ENCODE measurements around the gene CABCOCO1.

The CABCOCO1 gene

DNA sequence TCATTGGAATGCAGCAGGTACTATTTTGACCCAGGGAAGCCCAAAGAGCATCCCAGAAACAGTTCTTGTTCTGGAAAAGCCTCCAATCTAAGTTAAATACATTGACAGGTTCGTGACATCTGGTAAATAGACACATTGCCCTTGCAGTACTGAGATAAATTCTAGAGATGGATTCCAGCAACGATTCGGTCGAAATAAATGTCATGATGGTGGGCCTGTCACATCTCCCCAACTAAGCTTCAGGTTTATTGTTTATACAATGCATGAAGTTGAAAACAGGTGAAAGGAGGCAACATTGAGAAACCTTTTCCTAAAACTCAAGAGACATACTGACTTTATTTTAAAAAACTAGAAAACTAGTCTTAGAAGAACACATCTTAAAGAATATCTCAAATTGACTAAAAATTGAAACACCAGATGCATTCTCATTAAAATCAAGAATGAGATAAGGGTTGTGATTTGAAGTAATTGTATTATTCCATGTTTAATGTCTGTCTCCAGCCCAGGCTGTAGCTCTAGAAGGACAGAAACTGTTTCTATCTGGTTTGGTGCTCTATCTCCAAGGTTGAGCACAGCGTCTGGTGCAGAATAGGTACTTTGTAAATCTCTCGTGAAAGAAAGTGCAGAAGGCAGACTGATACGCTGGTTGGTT, 114.0 kb downstream of the CABCOCO1 start:
- TF ChIP-seq, protein P1, sequence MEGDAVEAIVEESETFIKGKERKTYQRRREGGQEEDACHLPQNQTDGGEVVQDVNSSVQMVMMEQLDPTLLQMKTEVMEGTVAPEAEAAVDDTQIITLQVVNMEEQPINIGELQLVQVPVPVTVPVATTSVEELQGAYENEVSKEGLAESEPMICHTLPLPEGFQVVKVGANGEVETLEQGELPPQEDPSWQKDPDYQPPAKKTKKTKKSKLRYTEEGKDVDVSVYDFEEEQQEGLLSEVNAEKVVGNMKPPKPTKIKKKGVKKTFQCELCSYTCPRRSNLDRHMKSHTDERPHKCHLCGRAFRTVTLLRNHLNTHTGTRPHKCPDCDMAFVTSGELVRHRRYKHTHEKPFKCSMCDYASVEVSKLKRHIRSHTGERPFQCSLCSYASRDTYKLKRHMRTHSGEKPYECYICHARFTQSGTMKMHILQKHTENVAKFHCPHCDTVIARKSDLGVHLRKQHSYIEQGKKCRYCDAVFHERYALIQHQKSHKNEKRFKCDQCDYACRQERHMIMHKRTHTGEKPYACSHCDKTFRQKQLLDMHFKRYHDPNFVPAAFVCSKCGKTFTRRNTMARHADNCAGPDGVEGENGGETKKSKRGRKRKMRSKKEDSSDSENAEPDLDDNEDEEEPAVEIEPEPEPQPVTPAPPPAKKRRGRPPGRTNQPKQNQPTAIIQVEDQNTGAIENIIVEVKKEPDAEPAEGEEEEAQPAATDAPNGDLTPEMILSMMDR (IDR thresholded peaks at IDR 0.05): no peak

DNA sequence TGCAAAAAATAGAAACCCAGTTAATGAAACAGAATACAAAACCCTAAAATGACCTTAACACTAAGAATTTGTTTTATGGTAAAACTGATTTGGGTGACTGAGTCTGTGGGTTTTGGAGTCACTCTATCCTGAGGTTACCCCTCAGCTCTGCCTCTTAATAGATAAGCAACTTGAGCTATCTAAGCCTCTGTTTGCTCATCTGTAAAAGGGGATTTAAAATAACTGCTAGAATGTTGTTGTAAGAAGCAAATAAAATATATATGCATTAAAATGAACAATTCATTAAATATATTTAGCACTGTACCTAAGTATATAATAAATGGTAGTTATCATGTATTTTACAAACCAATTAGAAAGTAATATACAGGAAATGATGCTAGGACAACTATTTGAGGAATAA, 115.4 kb downstream of the CABCOCO1 start:
- TF ChIP-seq, protein P1 (IDR thresholded peaks at IDR 0.05): no peak

DNA sequence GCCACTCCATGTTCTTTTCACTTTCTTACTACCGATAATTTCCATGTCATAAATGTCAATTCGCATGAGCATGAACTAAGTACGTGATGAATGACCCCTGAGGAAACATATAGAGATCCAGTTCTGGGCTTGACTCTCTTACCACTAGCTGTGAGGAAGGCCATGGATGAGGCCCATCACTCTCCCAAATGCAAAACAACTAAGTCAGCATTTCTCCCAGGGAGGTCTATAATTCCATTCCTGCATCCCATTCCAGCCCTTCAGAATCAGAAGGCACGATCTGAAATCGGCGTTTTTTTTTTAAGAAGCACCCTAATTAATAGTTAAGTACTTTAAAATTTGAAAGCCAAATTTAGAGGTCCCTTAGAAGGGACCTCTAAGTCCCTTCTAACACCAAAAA, 116.5 kb downstream of the CABCOCO1 start:
- TF ChIP-seq, protein P1 (IDR thresholded peaks at IDR 0.05): no peak

DNA sequence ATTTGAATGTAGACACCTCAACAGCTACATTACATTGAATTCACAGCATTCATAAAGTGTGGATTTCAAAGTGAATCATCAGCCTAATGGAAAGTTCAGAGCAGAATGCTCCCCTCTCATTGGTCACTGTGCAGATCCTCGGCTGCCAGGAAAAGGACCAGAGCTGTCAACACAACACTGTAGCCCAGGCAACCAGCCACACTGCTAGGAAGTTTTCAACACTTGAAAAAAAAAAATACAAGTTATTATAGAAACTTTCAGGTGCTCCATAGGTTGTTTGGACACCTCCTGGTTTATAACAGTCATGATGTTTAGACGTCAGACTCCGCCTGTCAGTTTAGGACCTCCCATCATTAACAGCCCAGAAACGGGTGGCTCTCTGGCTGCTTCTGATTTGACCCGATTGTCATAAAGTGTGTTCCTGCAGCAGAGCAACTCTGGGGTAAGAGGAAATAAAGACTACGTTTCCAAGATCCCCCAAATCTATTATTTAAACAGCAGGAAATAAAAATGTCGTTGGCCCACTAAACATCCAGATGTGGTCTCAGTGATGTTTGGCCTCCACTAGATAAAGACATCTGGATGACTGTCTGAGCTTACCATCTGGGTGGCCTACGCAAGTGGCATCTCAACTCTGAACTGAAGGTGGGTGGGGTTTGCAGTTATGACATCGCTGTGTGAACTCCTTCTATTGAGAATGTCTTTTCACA, 117.4 kb downstream of the CABCOCO1 start:
- TF ChIP-seq, protein P1 (IDR thresholded peaks at IDR 0.05): no peak

DNA sequence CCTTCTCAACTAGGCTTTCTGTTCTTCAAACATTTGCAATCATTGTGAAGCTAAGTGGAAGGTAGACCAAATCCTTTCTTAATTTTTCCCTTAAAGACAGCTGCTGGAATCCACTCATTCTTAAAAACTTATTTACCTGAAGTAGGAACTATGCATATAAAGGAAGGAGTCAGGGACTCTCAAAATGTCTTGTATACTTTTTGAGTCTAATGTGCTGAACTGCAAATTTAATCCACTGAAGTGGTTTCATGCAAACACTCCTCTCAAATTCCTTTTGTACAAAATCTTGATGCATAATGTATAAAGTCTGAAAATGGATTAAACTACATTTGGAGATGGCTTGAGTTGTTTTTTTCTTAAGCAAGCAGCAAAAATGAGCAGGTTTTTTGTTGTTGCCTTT, 118.0 kb downstream of the CABCOCO1 start:
- TF ChIP-seq, protein P1 (IDR thresholded peaks at IDR 0.05): no peak

DNA sequence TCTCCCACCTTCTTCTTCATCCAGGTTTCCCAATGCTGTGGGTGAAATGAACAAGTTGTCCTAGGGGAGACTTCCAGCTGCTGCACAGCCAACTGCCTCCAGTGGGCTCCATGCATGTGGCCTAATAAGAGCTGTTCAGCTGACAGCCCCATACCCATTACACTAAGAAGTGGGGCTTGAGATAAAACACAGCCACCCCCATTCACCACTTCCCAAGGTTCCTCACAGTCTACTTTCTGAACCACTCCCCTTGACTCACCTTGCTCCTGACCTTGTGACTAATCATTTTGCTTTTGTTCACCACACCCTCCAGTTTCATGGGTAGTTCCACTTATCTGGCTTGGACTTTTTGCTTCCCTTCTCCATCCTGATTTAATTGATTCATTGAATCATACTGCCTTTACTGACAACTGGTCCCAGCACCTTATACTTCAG, 119.3 kb downstream of the CABCOCO1 start:
- TF ChIP-seq, protein P1 (IDR thresholded peaks at IDR 0.05): no peak

DNA sequence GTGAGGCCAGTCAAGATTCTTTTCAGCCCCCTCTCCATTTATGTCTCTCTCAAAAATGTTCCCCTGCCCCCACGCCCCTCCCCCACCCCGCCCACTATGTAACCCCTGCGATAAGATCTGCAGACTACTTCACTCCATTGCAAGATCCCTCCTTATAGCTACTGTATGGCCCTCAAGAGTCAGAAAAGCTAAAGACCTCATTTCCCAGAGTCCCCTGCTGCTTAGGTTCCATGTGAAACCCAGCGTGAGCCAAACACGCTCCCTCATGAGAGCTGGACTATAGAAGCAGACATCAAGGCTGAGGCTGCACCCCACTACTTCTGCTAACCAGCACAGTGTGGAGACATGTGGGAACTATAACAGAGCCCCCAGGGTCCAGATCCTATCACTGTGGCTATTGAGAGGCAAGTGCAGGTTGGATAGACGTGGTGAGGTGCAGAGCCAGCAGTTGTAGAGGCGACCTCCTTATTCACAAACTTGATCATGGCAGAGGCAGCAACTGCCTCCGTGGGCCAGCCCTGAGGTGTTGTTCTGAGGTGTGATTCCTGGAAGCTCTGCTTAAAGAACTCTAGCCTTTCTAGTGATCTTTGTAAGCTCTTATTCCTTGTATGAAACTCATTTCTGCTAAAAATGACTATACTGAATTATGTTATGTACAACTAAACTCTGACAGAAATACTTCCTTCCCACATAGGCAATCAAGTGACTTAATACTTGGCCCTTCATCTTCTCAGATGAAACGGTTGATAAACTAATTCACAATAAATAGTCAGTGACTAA, 121.8 kb downstream of the CABCOCO1 start:
- TF ChIP-seq, protein P1 (IDR thresholded peaks at IDR 0.05): no peak
